HS-27A (cell line): ENCODE measurements around the gene LRRC47.

ENCODE experiments used
- DNase-seq: peaks from one replicate; pipeline ENCODE4 v3.0.0-alpha.2; 2012; ENCODE audit warnings: low read depth, missing footprints

LRRC47 gene

DNA sequence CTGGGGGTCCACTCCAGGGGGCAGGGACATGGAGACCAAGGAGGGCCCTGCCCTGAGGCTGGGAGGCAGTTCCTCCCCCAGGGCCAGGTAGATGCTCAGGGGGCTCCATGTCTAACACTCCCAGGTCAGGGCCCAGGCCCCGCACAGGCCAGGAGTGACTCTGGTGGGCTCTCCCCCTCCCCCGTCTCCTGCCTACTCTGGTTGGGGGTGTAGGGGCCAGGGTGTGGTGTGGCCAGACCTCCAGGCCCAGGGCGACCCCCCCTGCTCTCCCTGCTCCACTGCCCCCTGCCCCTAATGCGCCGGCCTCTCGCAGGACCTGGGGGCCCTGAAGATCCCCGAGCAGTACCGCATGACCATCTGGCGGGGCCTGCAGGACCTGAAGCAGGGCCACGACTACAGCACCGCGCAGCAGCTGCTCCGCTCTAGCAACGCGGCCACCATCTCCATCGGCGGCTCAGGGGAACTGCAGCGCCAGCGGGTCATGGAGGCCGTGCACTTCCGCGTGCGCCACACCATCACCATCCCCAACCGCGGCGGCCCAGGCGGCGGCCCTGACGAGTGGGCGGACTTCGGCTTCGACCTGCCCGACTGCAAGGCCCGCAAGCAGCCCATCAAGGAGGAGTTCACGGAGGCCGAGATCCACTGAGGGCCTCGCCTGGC, 63.7 kb downstream of the LRRC47 start:
- DNase-seq: no peak

DNA sequence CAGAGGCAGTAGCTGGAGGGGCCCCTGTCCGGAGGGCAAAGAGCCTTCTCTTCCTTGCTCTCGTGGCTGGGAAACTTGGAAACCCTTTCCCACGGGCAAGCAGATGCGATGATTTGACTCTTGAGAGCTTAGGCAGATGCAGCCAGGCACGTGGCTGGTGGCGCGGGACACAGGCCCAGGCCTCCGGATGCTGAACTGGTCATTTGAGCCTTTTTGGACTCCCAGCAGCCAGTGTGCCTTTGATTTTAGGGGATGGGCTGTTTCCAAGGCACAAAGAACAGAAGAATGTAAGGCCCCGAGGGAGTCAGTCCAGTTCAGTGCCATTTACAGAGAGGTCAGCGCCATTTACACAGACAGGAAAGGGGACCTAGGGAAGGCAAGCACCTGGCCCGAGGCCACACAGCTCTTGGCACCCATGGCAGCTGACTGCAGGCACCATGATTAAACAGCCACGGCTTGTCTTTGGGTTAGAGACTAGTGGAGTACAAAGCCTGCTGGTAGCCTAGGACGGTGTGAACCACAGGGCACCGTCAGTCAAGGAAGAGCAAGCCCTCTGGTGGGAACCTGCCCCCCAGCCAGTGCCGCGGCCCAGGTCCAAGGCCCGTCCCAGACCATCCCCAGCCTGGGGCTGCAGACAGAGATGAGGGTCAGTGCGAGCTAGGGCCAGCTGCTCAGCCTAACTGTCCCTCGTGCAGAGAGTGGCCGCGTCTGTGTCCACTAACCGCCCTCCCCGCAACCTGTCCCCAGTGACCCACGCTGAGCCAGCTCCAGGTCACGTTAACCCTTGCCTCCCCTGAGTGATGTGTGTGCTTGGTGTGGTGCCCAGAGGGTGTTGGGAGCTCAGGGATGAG, 64.5 kb downstream of the LRRC47 start:
- no peak for DNase-seq

DNA sequence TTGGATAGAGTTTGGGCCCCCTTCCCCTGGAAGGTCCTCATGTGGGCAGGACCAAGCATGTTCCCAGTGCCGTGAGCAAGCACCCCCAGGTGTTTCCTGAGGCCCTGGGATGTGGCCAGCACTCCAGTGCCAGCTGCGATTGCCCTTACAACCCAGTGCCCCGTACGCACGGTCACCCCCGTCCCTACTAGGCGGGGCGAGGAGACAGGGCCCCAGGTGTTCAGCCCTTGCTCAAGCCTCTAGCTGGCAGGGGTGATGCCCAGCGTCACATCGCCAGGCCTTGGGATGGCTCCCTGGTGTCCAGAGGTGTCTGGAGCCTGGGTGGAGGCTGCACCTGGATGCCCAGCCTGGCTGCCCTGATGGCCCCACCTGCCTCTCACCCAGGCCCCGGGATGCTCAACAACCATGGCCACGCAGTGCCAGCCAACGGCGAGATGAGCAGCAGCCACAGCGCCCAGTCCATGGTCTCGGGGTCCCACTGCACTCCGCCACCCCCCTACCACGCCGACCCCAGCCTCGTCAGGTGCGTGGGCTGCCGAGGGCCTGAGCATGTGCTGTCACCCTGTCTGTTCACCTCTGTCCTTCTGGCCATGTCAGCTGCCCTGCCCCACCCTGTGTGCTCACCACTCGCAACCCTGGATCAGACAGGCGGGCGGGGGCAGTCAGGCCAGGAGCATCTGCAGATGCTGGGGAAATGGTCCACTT, 65.6 kb downstream of the LRRC47 start:
- no peak for DNase-seq

DNA sequence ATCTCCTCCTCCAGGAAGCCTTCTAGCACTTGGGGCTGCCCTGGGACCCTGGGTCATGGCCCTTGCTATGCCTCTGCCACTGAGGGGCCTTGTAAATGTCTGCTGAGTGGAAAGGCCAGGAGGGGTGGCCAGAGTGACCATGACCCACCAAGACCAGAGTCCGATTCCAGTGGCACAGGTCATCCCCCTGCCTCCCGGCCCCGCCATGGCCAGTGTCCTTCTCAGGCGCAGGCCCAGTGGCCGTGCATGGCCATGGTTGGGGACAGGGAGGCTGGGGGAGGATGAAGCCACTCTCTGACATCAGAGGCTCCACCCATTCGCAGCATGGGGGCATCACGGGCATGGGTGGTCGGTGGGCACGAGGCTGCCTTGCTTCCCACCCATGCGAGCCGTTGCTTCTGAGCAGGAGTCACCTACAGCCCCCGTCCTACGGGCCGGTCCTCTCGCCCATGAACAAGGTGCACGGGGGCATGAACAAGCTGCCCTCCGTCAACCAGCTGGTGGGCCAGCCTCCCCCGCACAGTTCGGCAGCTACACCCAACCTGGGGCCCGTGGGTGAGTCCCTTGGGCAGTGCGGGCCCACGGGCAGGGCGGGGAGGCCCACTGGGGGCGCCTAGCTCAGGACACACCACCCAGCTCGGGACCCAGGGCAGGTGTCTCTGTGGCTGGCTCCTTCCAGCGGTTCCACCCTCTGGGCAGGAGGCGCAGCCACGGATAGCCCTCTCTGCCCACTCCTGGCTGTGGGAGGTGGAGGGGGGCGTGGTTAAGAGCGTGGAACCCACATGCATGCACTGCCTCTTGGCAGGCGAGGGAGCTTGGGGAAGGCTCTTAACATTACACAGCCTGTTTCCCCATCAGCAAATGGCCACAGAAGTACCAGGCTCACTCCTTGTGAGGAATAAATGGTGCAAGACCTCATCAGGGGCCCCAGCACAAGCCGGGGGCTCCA, 66.4 kb downstream of the LRRC47 start:
- no peak for DNase-seq
